HEK293 (cell line): ENCODE measurements around the gene CYTH4.

Source experiments
- CTCF ChIA-PET: fragments of 350-600 bp; formaldehyde crosslinking; extraction: SDS; loops from one replicate; lab custom pipeline; 2021; ENCODE audit warnings: antibody characterized with exemption; lab: Yijun Ruan, JAX
- POLR2A ChIA-PET: fragments of 300-600 bp; formaldehyde crosslinking; extraction: SDS; loops from one replicate; lab custom pipeline; 2020; ENCODE audit warnings: antibody characterized with exemption, inconsistent platforms; lab: Yijun Ruan, JAX
- H3K27ac ChIP-seq: fragments of 200-500 bp; sonication (Bioruptor generic); 2 replicates; pipeline ENCODE4 v1.5.1; 2014; ENCODE audit warnings: low read depth, low read length, control low read depth, inconsistent platforms; ENCODE audit errors: extremely low read depth
- H3K36me3 ChIP-seq, 2 experiments: fragments of 200-500 bp in 1 of 2; sonication (Bioruptor generic) in 1 of 2; 1 replicate in 1 of 2; 2 replicates in 1 of 2; pipeline ENCODE4 v1.5.1; 2014 to 2017; ENCODE audit warnings: inconsistent platforms in 2 of 2, low read length in 2 of 2; ENCODE audit not compliant: control insufficient read depth in 2 of 2, insufficient read depth in 1 of 2
- H3K4me1 ChIP-seq: fragments of 200-500 bp; sonication (Bioruptor generic); 2 replicates; pipeline ENCODE4 v1.5.1; 2014; ENCODE audit warnings: mild to moderate bottlenecking, low read length, inconsistent platforms; ENCODE audit not compliant: control insufficient read depth, insufficient read depth
- H3K4me3 ChIP-seq: 2 replicates; pipeline ENCODE4 v1.5.1; 2011; ENCODE audit warnings: low read depth, mild to moderate bottlenecking, control low read depth, low read length, moderate library complexity
- H3K9me3 ChIP-seq: fragments of 200-500 bp; sonication (Bioruptor generic); 2 replicates; pipeline ENCODE4 v1.5.1; 2014; ENCODE audit warnings: low read depth, low read length, inconsistent platforms; ENCODE audit not compliant: control insufficient read depth, insufficient read depth
- KLF16 ChIP-seq: fragments of 450-650 bp; formaldehyde crosslinking; IDR thresholded peaks from 2 replicates; pipeline ENCODE4 v1.5.1; 2017; ENCODE audit warnings: missing biosample characterization, missing genetic modification characterization
- KLF8 ChIP-seq: fragments of 450-650 bp; formaldehyde crosslinking; IDR thresholded peaks from 2 replicates; pipeline ENCODE4 v1.5.1; 2016; ENCODE audit warnings: missing biosample characterization, missing genetic modification characterization
- KLF9 ChIP-seq: fragments of 450-650 bp; formaldehyde crosslinking; IDR thresholded peaks from 2 replicates; pipeline ENCODE4 v1.5.1; 2016; ENCODE audit warnings: missing biosample characterization, missing genetic modification characterization, low read depth
- MZF1 ChIP-seq: fragments of 450-650 bp; formaldehyde crosslinking; IDR thresholded peaks from 2 replicates; pipeline ENCODE4 v1.5.1; 2017; ENCODE audit warnings: missing biosample characterization, missing genetic modification characterization, borderline replicate concordance
- OVOL3 ChIP-seq: fragments of 450-650 bp; formaldehyde crosslinking; IDR thresholded peaks from 2 replicates; pipeline ENCODE4 v1.5.1; 2016; ENCODE audit warnings: missing biosample characterization, missing genetic modification characterization
- PRDM4 ChIP-seq: fragments of 450-650 bp; formaldehyde crosslinking; IDR thresholded peaks from 2 replicates; pipeline ENCODE4 v1.5.1; 2017; ENCODE audit warnings: missing biosample characterization, missing genetic modification characterization
- SP7 ChIP-seq: fragments of 450-650 bp; formaldehyde crosslinking; IDR thresholded peaks from 2 replicates; pipeline ENCODE4 v1.5.1; 2016; ENCODE audit warnings: missing biosample characterization, missing genetic modification characterization
- ZFHX2 ChIP-seq: fragments of 450-650 bp; formaldehyde crosslinking; conservative IDR thresholded peaks from 2 replicates; pipeline ENCODE4 v1.5.1; 2016; ENCODE audit warnings: missing biosample characterization, missing genetic modification characterization
- ZNF16 ChIP-seq: fragments of 450-650 bp; formaldehyde crosslinking; IDR thresholded peaks from 2 replicates; pipeline ENCODE4 v1.5.1; 2016; ENCODE audit warnings: low read depth, missing biosample characterization, missing genetic modification characterization
- ZNF169 ChIP-seq: fragments of 450-650 bp; formaldehyde crosslinking; IDR thresholded peaks from 2 replicates; pipeline ENCODE4 v1.5.1; 2016; ENCODE audit warnings: missing biosample characterization, missing genetic modification characterization
- ZNF18 ChIP-seq: fragments of 450-650 bp; formaldehyde crosslinking; IDR thresholded peaks from 2 replicates; pipeline ENCODE4 v1.5.1; 2016; ENCODE audit warnings: missing biosample characterization, missing genetic modification characterization
- ZNF221 ChIP-seq: fragments of 450-650 bp; formaldehyde crosslinking; IDR thresholded peaks from 2 replicates; pipeline ENCODE4 v1.5.1; 2017; ENCODE audit warnings: missing biosample characterization, missing genetic modification characterization, borderline replicate concordance
- ZNF23 ChIP-seq: fragments of 450-650 bp; formaldehyde crosslinking; IDR thresholded peaks from 2 replicates; pipeline ENCODE4 v1.5.1; 2016; ENCODE audit warnings: missing biosample characterization, missing genetic modification characterization, borderline replicate concordance
- ZNF239 ChIP-seq: fragments of 450-650 bp; formaldehyde crosslinking; IDR thresholded peaks from 2 replicates; pipeline ENCODE4 v1.5.1; 2016; ENCODE audit warnings: missing biosample characterization, missing genetic modification characterization
- ZNF274 ChIP-seq, 2 experiments: fragments of 200-500 bp in 1 of 2; fragments of 450-650 bp in 1 of 2; sonication (Bioruptor generic) in 1 of 2; formaldehyde crosslinking in 1 of 2; IDR thresholded peaks; 2 replicates each; pipeline versions ENCODE4 v1.5.1 to v1.6.1; 2014 to 2016; ENCODE audit warnings: borderline replicate concordance in 1 of 2, inconsistent platforms in 1 of 2, low read length in 1 of 2, missing biosample characterization in 1 of 2, missing genetic modification characterization in 1 of 2
- ZNF449 ChIP-seq: fragments of 450-650 bp; formaldehyde crosslinking; IDR thresholded peaks from 2 replicates; pipeline ENCODE4 v1.5.1; 2017; ENCODE audit warnings: missing biosample characterization, mild to moderate bottlenecking, missing genetic modification characterization, moderate library complexity
- ZNF518A ChIP-seq: fragments of 450-650 bp; formaldehyde crosslinking; conservative IDR thresholded peaks from 2 replicates; pipeline ENCODE4 v1.5.1; 2016; ENCODE audit warnings: low read depth, missing biosample characterization, missing genetic modification characterization
- ZNF701 ChIP-seq: fragments of 450-650 bp; formaldehyde crosslinking; IDR thresholded peaks from 2 replicates; pipeline ENCODE4 v1.5.1; 2016; ENCODE audit warnings: missing biosample characterization, missing genetic modification characterization
- TF ChIP-seq, protein P1 (sequence below): sonication (generic); formaldehyde crosslinking; IDR thresholded peaks from 2 replicates; pipeline ENCODE4 v1.8.1; 2022; ENCODE audit warnings: mild to moderate bottlenecking, moderate library complexity, missing genetic modification reagents
- TF ChIP-seq, protein P2 (sequence below): fragments of 450-650 bp; formaldehyde crosslinking; IDR thresholded peaks from 2 replicates; pipeline ENCODE4 v1.5.1; 2016; ENCODE audit warnings: missing biosample characterization, missing genetic modification characterization

Gene CYTH4

GRCh38 chr22:37324340-37325038, 42.2 kb downstream of the CYTH4 start (continued):
- no peak for TF ChIP-seq ZNF701
- no peak for TF ChIP-seq ZNF274 (IDR thresholded peaks at IDR 0.05; ENCODE audit: low read length)
- no peak for TF ChIP-seq ZNF274 (tag by site-specific recombination; IDR thresholded peaks at IDR 0.05; ENCODE audit: borderline replicate concordance)
- TF ChIP-seq, protein P1, sequence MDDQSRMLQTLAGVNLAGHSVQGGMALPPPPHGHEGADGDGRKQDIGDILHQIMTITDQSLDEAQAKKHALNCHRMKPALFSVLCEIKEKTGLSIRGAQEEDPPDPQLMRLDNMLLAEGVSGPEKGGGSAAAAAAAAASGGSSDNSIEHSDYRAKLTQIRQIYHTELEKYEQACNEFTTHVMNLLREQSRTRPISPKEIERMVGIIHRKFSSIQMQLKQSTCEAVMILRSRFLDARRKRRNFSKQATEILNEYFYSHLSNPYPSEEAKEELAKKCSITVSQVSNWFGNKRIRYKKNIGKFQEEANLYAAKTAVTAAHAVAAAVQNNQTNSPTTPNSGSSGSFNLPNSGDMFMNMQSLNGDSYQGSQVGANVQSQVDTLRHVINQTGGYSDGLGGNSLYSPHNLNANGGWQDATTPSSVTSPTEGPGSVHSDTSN (CRISPR knock-in tag): no peak
- TF ChIP-seq ZNF23: no peak
- no peak for TF ChIP-seq ZNF449 (tag by site-specific recombination)
- TF ChIP-seq ZNF169: no peak
- TF ChIP-seq, protein P2, sequence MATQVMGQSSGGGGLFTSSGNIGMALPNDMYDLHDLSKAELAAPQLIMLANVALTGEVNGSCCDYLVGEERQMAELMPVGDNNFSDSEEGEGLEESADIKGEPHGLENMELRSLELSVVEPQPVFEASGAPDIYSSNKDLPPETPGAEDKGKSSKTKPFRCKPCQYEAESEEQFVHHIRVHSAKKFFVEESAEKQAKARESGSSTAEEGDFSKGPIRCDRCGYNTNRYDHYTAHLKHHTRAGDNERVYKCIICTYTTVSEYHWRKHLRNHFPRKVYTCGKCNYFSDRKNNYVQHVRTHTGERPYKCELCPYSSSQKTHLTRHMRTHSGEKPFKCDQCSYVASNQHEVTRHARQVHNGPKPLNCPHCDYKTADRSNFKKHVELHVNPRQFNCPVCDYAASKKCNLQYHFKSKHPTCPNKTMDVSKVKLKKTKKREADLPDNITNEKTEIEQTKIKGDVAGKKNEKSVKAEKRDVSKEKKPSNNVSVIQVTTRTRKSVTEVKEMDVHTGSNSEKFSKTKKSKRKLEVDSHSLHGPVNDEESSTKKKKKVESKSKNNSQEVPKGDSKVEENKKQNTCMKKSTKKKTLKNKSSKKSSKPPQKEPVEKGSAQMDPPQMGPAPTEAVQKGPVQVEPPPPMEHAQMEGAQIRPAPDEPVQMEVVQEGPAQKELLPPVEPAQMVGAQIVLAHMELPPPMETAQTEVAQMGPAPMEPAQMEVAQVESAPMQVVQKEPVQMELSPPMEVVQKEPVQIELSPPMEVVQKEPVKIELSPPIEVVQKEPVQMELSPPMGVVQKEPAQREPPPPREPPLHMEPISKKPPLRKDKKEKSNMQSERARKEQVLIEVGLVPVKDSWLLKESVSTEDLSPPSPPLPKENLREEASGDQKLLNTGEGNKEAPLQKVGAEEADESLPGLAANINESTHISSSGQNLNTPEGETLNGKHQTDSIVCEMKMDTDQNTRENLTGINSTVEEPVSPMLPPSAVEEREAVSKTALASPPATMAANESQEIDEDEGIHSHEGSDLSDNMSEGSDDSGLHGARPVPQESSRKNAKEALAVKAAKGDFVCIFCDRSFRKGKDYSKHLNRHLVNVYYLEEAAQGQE (tag by site-specific recombination): no peak

- H3K9me3 ChIP-seq: no peaks in the 10 kb centered on the region
- H3K4me1 ChIP-seq: no peaks in the 10 kb centered on the region
- ChIA-PET POLR2A (interaction anchor here (1.0 kb wide), 1 partner anchor 130 kb away, joined by 3 read pairs; no protein-coding TSS in a partner anchor), CTCF (interaction anchor here (1.5 kb wide), 1 partner anchor 132 kb away, joined by 6 read pairs; no protein-coding TSS in a partner anchor)
- no peak overlapping the region for H3K27ac ChIP-seq
- H3K4me3 ChIP-seq: no peak overlapping the region
- no peaks in the 10 kb centered on the region for H3K36me3 ChIP-seq
- TF ChIP-seq MZF1 (tag by site-specific recombination) (no peak), KLF8 (tag by site-specific recombination) (no peak), ZNF18 (tag by site-specific recombination) (no peak), KLF16 (tag by site-specific recombination) (no peak), OVOL3 (tag by site-specific recombination) (no peak), ZNF221 (tag by site-specific recombination) (no peak), ZNF518A (no peak), ZNF239 (tag by site-specific recombination) (no peak), KLF9 (tag by site-specific recombination) (no peak), SP7 (no peak), ZNF16 (tag by site-specific recombination) (no peak), PRDM4 (no peak), ZFHX2 (no peak)
Measured at GRCh38 chr22:37325039-37325395, 42.7 kb downstream of the CYTH4 start.
